H1 (cell line): Measurements from ENCODE around the gene PRR29. TPM values are rescaled to one million over a fixed set of nuclear protein-coding genes. Genes with fewer than 3 reads are reported as not detected.

Experiments used
- CTCF ChIA-PET: fragments of 300-600 bp; sonication (Branson Sonifier 250); formaldehyde crosslinking; loops from one replicate; lab custom pipeline; 2021; ENCODE audit not compliant: partially characterized antibody; lab: Charles Lee
- POLR2A ChIA-PET: fragments of 300-600 bp; sonication (Branson Sonifier 250); formaldehyde crosslinking; loops from one replicate; lab custom pipeline; 2021; ENCODE audit warnings: inconsistent platforms; ENCODE audit not compliant: partially characterized antibody; lab: Charles Lee
- DNase-seq, 2 experiments: peaks; one replicate each; pipeline versions ENCODE4 v3.0.0 to v3.0.0-alpha.2; 2010 to 2022; ENCODE audit warnings: low spot score in 2 of 2, low read depth in 1 of 2, mixed read lengths in 1 of 2
- FAIRE-seq: peaks from 2 replicates; lab custom pipeline; 2011; peaks lifted over from hg19 to GRCh38; lab: Jason Lieb, UNC
- H2AFZ ChIP-seq: 2 replicates; pipeline ENCODE4 v1.8.1; 2012; ENCODE audit warnings: low read length, inconsistent platforms
- H2AK5ac ChIP-seq: 2 replicates; pipeline ENCODE4 v1.6.1; 2013; ENCODE audit warnings: low read depth, low read length
- H2BK120ac ChIP-seq: replicated peaks from 2 replicates; pipeline ENCODE3; 2013; ENCODE audit warnings: low read depth, low read length, inconsistent platforms
- H2BK12ac ChIP-seq: 2 replicates; pipeline ENCODE4 v1.6.1; 2013; ENCODE audit warnings: low read depth, low read length
- H2BK15ac ChIP-seq: 2 replicates; pipeline ENCODE4 v1.6.1; 2013; ENCODE audit warnings: low read length
- H2BK20ac ChIP-seq: 2 replicates; pipeline ENCODE4 v1.6.1; 2013; ENCODE audit warnings: low read length
- H2BK5ac ChIP-seq: 2 replicates; pipeline ENCODE4 v1.6.1; 2013; ENCODE audit warnings: low read depth, low read length
- H3K14ac ChIP-seq: 2 replicates; pipeline ENCODE4 v1.6.1; 2013; ENCODE audit warnings: inconsistent platforms; ENCODE audit not compliant: insufficient read length
- H3K18ac ChIP-seq: 2 replicates; pipeline ENCODE4 v1.6.1; 2013; ENCODE audit warnings: low read length; ENCODE audit errors: extremely low read depth
- H3K23ac ChIP-seq: 2 replicates; pipeline ENCODE4 v1.6.1; 2013; ENCODE audit warnings: inconsistent platforms; ENCODE audit not compliant: insufficient read length
- H3K23me2 ChIP-seq: 2 replicates; pipeline ENCODE4 v1.6.1; 2013; ENCODE audit warnings: low read depth, low read length
- H3K27ac ChIP-seq: 2 replicates; pipeline ENCODE4 v1.6.1; 2011; ENCODE audit warnings: low read depth, low read length, inconsistent platforms
- H3K27me3 ChIP-seq, 4 experiments: replicated peaks in 1 of 4; 1 replicate in 1 of 4; 2 replicates in 3 of 4; pipeline versions ENCODE4 v1.6.1 to v1.8.1; 2011 to 2013; ENCODE audit warnings: low read length in 3 of 4, mild to moderate bottlenecking in 3 of 4, inconsistent platforms in 2 of 4, mixed read lengths in 2 of 4, moderate library complexity in 1 of 4; ENCODE audit not compliant: control insufficient read depth in 3 of 4, insufficient read depth in 3 of 4; ENCODE audit errors: extremely low read depth in 1 of 4
- H3K36me3 ChIP-seq, 4 experiments: 2 replicates each; pipeline versions ENCODE4 v1.6.1 to v1.8.1; 2011 to 2013; ENCODE audit warnings: mild to moderate bottlenecking in 4 of 4, low read length in 3 of 4, moderate library complexity in 2 of 4, control low read depth in 1 of 4, inconsistent platforms in 1 of 4; ENCODE audit not compliant: insufficient read depth in 4 of 4, control insufficient read depth in 2 of 4
- H3K4ac ChIP-seq: replicated peaks from 2 replicates; pipeline ENCODE3; 2013; ENCODE audit warnings: low read length, low read depth, mixed read lengths, inconsistent platforms; ENCODE audit not compliant: insufficient read length
- H3K4me1 ChIP-seq, 4 experiments: replicated peaks in 1 of 4; 1 replicate in 1 of 4; 2 replicates in 3 of 4; pipeline versions ENCODE4 v1.6.1 to v1.8.1; 2011 to 2013; ENCODE audit warnings: low read length in 3 of 4, inconsistent platforms in 2 of 4, mixed read lengths in 1 of 4; ENCODE audit not compliant: insufficient read depth in 4 of 4, control insufficient read depth in 3 of 4
- H3K4me2 ChIP-seq, 2 experiments: 2 replicates each; pipeline versions ENCODE4 v1.6.1 to v1.8.1; 2011 to 2013; ENCODE audit warnings: low read depth in 2 of 2, low read length in 2 of 2, control low read depth in 1 of 2, inconsistent platforms in 1 of 2, mild to moderate bottlenecking in 1 of 2; ENCODE audit not compliant: insufficient read depth in 1 of 2
- H3K4me3 ChIP-seq, 4 experiments: fragments of 200-600, 300-600 bp in 1 of 4; sonication (generic), shearing (Covaris generic), sonication (Bioruptor Twin) in 1 of 4; 2 replicates each; pipeline versions ENCODE4 v1.5.1 to v1.8.1; 2011 to 2016; ENCODE audit warnings: low read length in 4 of 4, low read depth in 3 of 4, control low read depth in 2 of 4, inconsistent platforms in 2 of 4, mild to moderate bottlenecking in 2 of 4, mixed read lengths in 1 of 4, moderate library complexity in 1 of 4; ENCODE audit not compliant: insufficient read depth in 2 of 4; ENCODE audit errors: extremely low read depth in 1 of 4
- H3K56ac ChIP-seq: replicated peaks from 2 replicates; pipeline ENCODE3; 2013; ENCODE audit warnings: low read depth, mild to moderate bottlenecking, mixed read lengths, low read length, inconsistent platforms; ENCODE audit not compliant: insufficient read length
- H3K79me1 ChIP-seq: 2 replicates; pipeline ENCODE4 v1.6.1; 2013; ENCODE audit warnings: low read depth, low read length, control low read depth
- H3K79me2 ChIP-seq, 2 experiments: 2 replicates each; pipeline versions ENCODE4 v1.6.1 to v1.8.1; 2012 to 2013; ENCODE audit warnings: low read length in 2 of 2, mild to moderate bottlenecking in 2 of 2, inconsistent platforms in 1 of 2; ENCODE audit not compliant: insufficient read depth in 2 of 2, control insufficient read depth in 1 of 2
- H3K9ac ChIP-seq, 4 experiments: replicated peaks in 1 of 4; 1 replicate in 1 of 4; 2 replicates in 3 of 4; pipeline versions ENCODE4 v1.6.1 to v1.8.1; 2011 to 2013; ENCODE audit warnings: low read depth in 3 of 4, low read length in 3 of 4, control low read depth in 2 of 4, mild to moderate bottlenecking in 2 of 4, moderate library complexity in 2 of 4, inconsistent platforms in 1 of 4; ENCODE audit errors: extremely low read depth in 1 of 4
- H3K9me3 ChIP-seq, 2 experiments: 2 replicates each; pipeline versions ENCODE4 v1.6.1 to v1.8.1; 2012 to 2013; ENCODE audit warnings: mild to moderate bottlenecking in 2 of 2, moderate library complexity in 2 of 2, control low read depth in 1 of 2, inconsistent platforms in 1 of 2, low read depth in 1 of 2, low read length in 1 of 2, mixed read lengths in 1 of 2; ENCODE audit not compliant: insufficient read depth in 2 of 2
- H4K20me1 ChIP-seq, 2 experiments: replicated peaks in 1 of 2; 2 replicates each; pipeline versions ENCODE3 to v1.8.1; 2011 to 2013; ENCODE audit warnings: inconsistent platforms in 2 of 2, low read length in 2 of 2, mild to moderate bottlenecking in 1 of 2; ENCODE audit not compliant: insufficient read depth in 2 of 2, control insufficient read depth in 1 of 2
- H4K5ac ChIP-seq: 2 replicates; pipeline ENCODE4 v1.6.1; 2013; ENCODE audit warnings: low read length, low read depth, mixed read lengths, inconsistent platforms; ENCODE audit not compliant: insufficient read length
- H4K8ac ChIP-seq: 2 replicates; pipeline ENCODE4 v1.8.0; 2013; ENCODE audit warnings: mild to moderate bottlenecking, moderate library complexity, low read length, inconsistent platforms; ENCODE audit not compliant: insufficient read depth; ENCODE audit errors: extremely low read depth
- H4K91ac ChIP-seq: replicated peaks from 2 replicates; pipeline ENCODE3; 2013; ENCODE audit warnings: low read length, mixed read lengths, inconsistent platforms; ENCODE audit not compliant: insufficient read length
- CBX5 ChIP-seq: fragments of 300-800, 300-1000 bp; sonication (generic); IDR thresholded peaks from 2 replicates; pipeline ENCODE4 v1.7.1; 2016; ENCODE audit warnings: antibody characterized with exemption, low read length, low read depth
- CEBPB ChIP-seq: IDR thresholded peaks from 2 replicates; pipeline ENCODE4 v1.6.1; 2012; ENCODE audit warnings: low read depth, low read length
- EP300 ChIP-seq, 2 experiments: IDR thresholded peaks; 1 replicate in 1 of 2; 2 replicates in 1 of 2; pipeline ENCODE4 v1.6.1; 2011 to 2012; ENCODE audit warnings: low read depth in 2 of 2, low read length in 2 of 2, mild to moderate bottlenecking in 2 of 2, borderline replicate concordance in 1 of 2, inconsistent platforms in 1 of 2, moderate library complexity in 1 of 2
- POLR2AphosphoS5 ChIP-seq: IDR thresholded peaks from 2 replicates; pipeline ENCODE4 v1.6.1; 2011; ENCODE audit warnings: low read depth, low read length
- RFX5 ChIP-seq: IDR thresholded peaks from 2 replicates; pipeline ENCODE4 v1.6.1; 2011; ENCODE audit warnings: low read depth, low read length, improper control_type of control experiment, borderline replicate concordance
- SIX5 ChIP-seq: IDR thresholded peaks from 2 replicates; pipeline ENCODE4 v1.6.1; 2011; ENCODE audit warnings: mild to moderate bottlenecking, low read depth, low read length
- SP1 ChIP-seq: IDR thresholded peaks from 2 replicates; pipeline ENCODE4 v1.6.1; 2011; ENCODE audit warnings: low read depth, low read length
- ZNF274 ChIP-seq: IDR thresholded peaks from 2 replicates; pipeline ENCODE4 v1.7.0; 2012; ENCODE audit warnings: low read length, borderline replicate concordance; ENCODE audit errors: extremely low read depth
- WGBS, 2 experiments: shearing (Covaris generic) in 1 of 2; methylation state at CpG; one replicate each; pipeline versions ENCODE4 v1.1.6 to v1.1.7; 2013 to 2015; ENCODE audit warnings: low lambda C conversion rate in 2 of 2, mixed read lengths in 2 of 2, inconsistent platforms in 1 of 2, low coverage in 1 of 2, missing lambda C conversion rate in 1 of 2; ENCODE audit not compliant: insufficient replicate concordance in 2 of 2, insufficient coverage in 1 of 2, insufficient read length in 1 of 2; ENCODE audit errors: extremely low coverage in 1 of 2, missing lambda C conversion rate in 1 of 2; 5-methylcytosine and 5-hydroxymethylcytosine counted together
- polyA plus RNA-seq, 7 experiments: library from polyadenylated mRNA; depleted of rRNA in 3 of 7; stranded (reverse) in 5 of 7; unstranded in 2 of 7; fragments of >200 nt in 5 of 7; fragments of 200-250 nt in 2 of 7; gene quantifications; 1 replicate in 5 of 7; 2 replicates in 1 of 7; 4 replicates in 1 of 7; pipeline versions ENCODE4 v1.2.1 to v1.2.3, GENCODE V29; 2011 to 2013; ENCODE audit warnings: missing spikeins in 2 of 7, mixed read lengths in 2 of 7
- total RNA-seq: library from RNA; stranded (reverse); fragmentation: NEBNext Ultra II Directional; extraction: Animal tissue kit (Norgen Biotek cat#: 25700); gene quantifications from 2 replicates; pipeline ENCODE4 v1.2.1, GENCODE V29; 2021

Gene PRR29
- total and polyA plus RNA-seq, 2 of the 8 experiments (the other 6 are each of a cell fraction or from before 2014, with no cell fraction given), result 0.67 to 0.83 TPM

- WGBS, 2 experiments, result 87% methylated on average over 3 of the region's 3 CpGs; no CpG with 5 or more reads in 1 of the 2 experiments
- Histone ChIP-seq H4K5ac (no peak overlapping the region), H3K27ac (no peak overlapping the region), H3K36me3 (no peaks in the 10 kb centered on the region), H3K79me1 (no peaks in the 10 kb centered on the region), H3K9me3 (no peaks in the 10 kb centered on the region), H2AFZ (no peak overlapping the region), H4K8ac (no peak overlapping the region), H4K20me1 (no peaks in the 10 kb centered on the region), H3K27me3 (peaks cover 0 to 14% (median 10%) of the 10 kb centered on the region in 4 experiments; a peak in 4 of 7 replicates), H3K23me2 (peaks cover 4% of the 10 kb centered on the region; the same call in 1 of the 2 replicates), H3K79me2 (no peaks in the 10 kb centered on the region), H3K9ac (no peak overlapping the region), H3K4me1 (peaks cover 5 to 23% (median 12%) of the 10 kb centered on the region in 4 experiments), H3K4me3 (no peak overlapping the region), H4K91ac (no peak overlapping the region), H2BK12ac (no peak overlapping the region), H2BK20ac (no peak overlapping the region), H2AK5ac (no peak overlapping the region; the same call in 1 of the 2 replicates), H3K4ac (no peak overlapping the region), H3K4me2 (no peak overlapping the region), H3K23ac (no peak overlapping the region), H2BK5ac (no peak overlapping the region), H2BK120ac (no peak overlapping the region), H3K14ac (no peak overlapping the region), H2BK15ac (no peak overlapping the region), H3K18ac (no peak overlapping the region), H3K56ac (no peak overlapping the region)
- CTCF ChIA-PET, result interaction anchor here (0.6 to 6.5 kb wide), 14 partner anchors 12 to 110 kb away, joined by 3 to 67 read pairs (median 4); partner anchors contain the start of genes CSHL1 and GH1
- TF ChIP-seq SIX5, result no peak
- no peak for TF ChIP-seq SP1
- no peak for TF ChIP-seq RFX5
- no peak for TF ChIP-seq CEBPB
- no peak for TF ChIP-seq CBX5
- TF ChIP-seq POLR2AphosphoS5, result no peak
- TF ChIP-seq EP300 (IDR thresholded peaks at IDR 0.05; ENCODE audit: borderline replicate concordance in 1 of 2, low read depth in 2 of 2, low read length in 2 of 2), result no peak
- no peak for TF ChIP-seq ZNF274
- POLR2A ChIA-PET, result interaction anchor here (0.8 to 1.8 kb wide), 3 partner anchors 11 to 155 kb away, joined by 3 to 4 read pairs (median 4); no protein-coding TSS in a partner anchor
- FAIRE-seq, result no peak
- DNase-seq, result no peak
Observed at GRCh38 chr17:63993368-63993985, 4.7 kb upstream of the PRR29 start.
